ENCODE results near the gene FAM9A. TPM values are rescaled to one million over a fixed set of nuclear protein-coding genes. Genes with fewer than 3 reads are reported as not detected.

FAM9A gene
- polyA plus RNA-seq, 3 donors, result not detected

- 60% methylated on average over 1 of the region's 1 CpG for WGBS (ENCODE audit: insufficient coverage)
- Histone ChIP-seq H3K27me3 (ENCODE audit: control insufficient read depth in 2 of 2, insufficient read depth in 2 of 2, low read length in 2 of 2) (peaks cover 0 to 12% of the 10 kb centered on the region in 2 donors), H3K4me1 (ENCODE audit: control insufficient read depth in 1 of 2, insufficient read depth in 2 of 2, low read length in 2 of 2) (no peaks in the 10 kb centered on the region), H3K9ac (ENCODE audit: insufficient read depth, low read length, poor library complexity, severe bottlenecking) (no peak overlapping the region), H2AFZ (ENCODE audit: insufficient read depth, low read depth, low read length, poor library complexity, severe bottlenecking) (no peak overlapping the region), H3K4me3 (replicated peaks in 1 of 3; ENCODE audit: low read depth in 2 of 3, low read length in 3 of 3) (no peak overlapping the region), H3K36me3 (replicated peaks in 1 of 2; ENCODE audit: control insufficient read depth in 1 of 2, insufficient read depth in 2 of 2, low read length in 2 of 2) (no peaks in the 10 kb centered on the region), H3K4me2 (replicated peaks; ENCODE audit: extremely low read depth, low read length, poor library complexity, severe bottlenecking) (no peak overlapping the region), H3K27ac (ENCODE audit: low read depth in 1 of 2, low read length in 2 of 2) (no peak overlapping the region), H3K79me2 (ENCODE audit: insufficient read depth, low read length) (no peaks in the 10 kb centered on the region), H3K9me3 (replicated peaks in 1 of 2; ENCODE audit: control insufficient read depth in 1 of 2, insufficient read depth in 1 of 2, low read length in 2 of 2) (no peaks in the 10 kb centered on the region), H4K20me1 (ENCODE audit: insufficient read depth, low read length) (no peaks in the 10 kb centered on the region)
- no peak overlapping the region for H3K4me3 Mint-ChIP-seq
- H3K9me3 Mint-ChIP-seq, result peaks cover 0 to 4% (median 2%) of the 10 kb centered on the region in 7 donors
- no peaks in the 10 kb centered on the region for H3K4me1 Mint-ChIP-seq
- no peak for TF ChIP-seq CTCF (IDR thresholded peaks at IDR 0.05)
- H3K36me3 Mint-ChIP-seq, result no peaks in the 10 kb centered on the region
- intact Hi-C loops (cut with micrococcal nuclease), result no loop called here
- DNase-seq, result no peak
- H3K27ac Mint-ChIP-seq, result no peak overlapping the region
- H3K27me3 Mint-ChIP-seq (ENCODE audit: low read depth in 3 of 3), result peaks cover 0 to 18% (median 12%) of the 10 kb centered on the region in 3 donors
These were observed 46.2 kb upstream of the FAM9A start for GRCh38 chrX:8847360-8847759.

- Mint-ChIP-seq H3K36me3 (no peaks in the 10 kb centered on the region), H3K4me3 (no peak overlapping the region), H3K27me3 (ENCODE audit: low read depth in 3 of 3) (peaks cover 0 to 19% (median 8%) of the 10 kb centered on the region in 3 donors), H3K27ac (no peak overlapping the region), H3K9me3 (peaks cover 0 to 4% (median 2%) of the 10 kb centered on the region in 7 donors), H3K4me1 (no peaks in the 10 kb centered on the region)
- no peak overlapping the region for H2AFZ ChIP-seq (ENCODE audit: insufficient read depth, low read depth, low read length, poor library complexity, severe bottlenecking)
- no CpG with 5 or more reads among the region's 5 CpGs for WGBS (ENCODE audit: insufficient coverage)
- no peaks in the 10 kb centered on the region for H3K36me3 ChIP-seq (replicated peaks in 1 of 2; ENCODE audit: control insufficient read depth in 1 of 2, insufficient read depth in 2 of 2, low read length in 2 of 2)
- H3K27me3 ChIP-seq (ENCODE audit: control insufficient read depth in 2 of 2, insufficient read depth in 2 of 2, low read length in 2 of 2), result peaks cover 0 to 12% of the 10 kb centered on the region in 2 donors
- H3K9ac ChIP-seq (ENCODE audit: insufficient read depth, low read length, poor library complexity, severe bottlenecking), result no peak overlapping the region
- no peaks in the 10 kb centered on the region for H3K9me3 ChIP-seq (replicated peaks in 1 of 2; ENCODE audit: control insufficient read depth in 1 of 2, insufficient read depth in 1 of 2, low read length in 2 of 2)
- H3K4me3 ChIP-seq (replicated peaks in 1 of 3; ENCODE audit: low read depth in 2 of 3, low read length in 3 of 3), result no peak overlapping the region
- H3K4me2 ChIP-seq (replicated peaks; ENCODE audit: extremely low read depth, low read length, poor library complexity, severe bottlenecking), result no peak overlapping the region
- no peak for DNase-seq
- H3K27ac ChIP-seq (ENCODE audit: low read depth in 1 of 2, low read length in 2 of 2), result no peak overlapping the region
- TF ChIP-seq CTCF (IDR thresholded peaks at IDR 0.05), result no peak
- H3K79me2 ChIP-seq (ENCODE audit: insufficient read depth, low read length), result no peaks in the 10 kb centered on the region
- H3K4me1 ChIP-seq (ENCODE audit: control insufficient read depth in 1 of 2, insufficient read depth in 2 of 2, low read length in 2 of 2), result no peaks in the 10 kb centered on the region
- no peaks in the 10 kb centered on the region for H4K20me1 ChIP-seq (ENCODE audit: insufficient read depth, low read length)
- intact Hi-C loops (cut with micrococcal nuclease), result no loop called here
These were observed 45.1 kb upstream of the FAM9A start for GRCh38 chrX:8846266-8846665.
